Breast epithelium (tissue), 4 donors: ENCODE measurements around the gene OR6C65. TPM values are rescaled to one million over a fixed set of nuclear protein-coding genes. Genes with fewer than 3 reads are reported as not detected.
"Not testable (repeated sequence)": the region's sequence is repeated elsewhere in the genome, so short reads cannot be mapped to it uniquely, and the experiment has no call there.

Experiments used
- DNase-seq, 2 donors: peaks; one replicate each; pipeline ENCODE4 v3.0.0-alpha.2; 2019; ENCODE audit warnings: low spot score in 2 of 2
- H3K27ac ChIP-seq, 2 donors: fragments of 200-600 bp; sonication (generic) in 1 of 2; one replicate each; pipeline ENCODE4 v1.5.1; 2016 to 2019; ENCODE audit warnings: mild to moderate bottlenecking in 1 of 2
- H3K27me3 ChIP-seq, 2 donors: fragments of 200-600 bp; sonication (generic) in 1 of 2; one replicate each; pipeline versions ENCODE4 v1.5.1 to v1.6.0; 2017 to 2019; ENCODE audit warnings: control low read depth in 1 of 2, mild to moderate bottlenecking in 1 of 2
- H3K36me3 ChIP-seq: fragments of 200-600 bp; one replicate; pipeline ENCODE4 v1.5.1; 2019
- H3K4me1 ChIP-seq, 2 donors: fragments of 200-600 bp; sonication (generic); one replicate each; pipeline ENCODE4 v1.5.1; 2016 to 2019; ENCODE audit warnings: control low read depth in 1 of 2
- H3K4me3 ChIP-seq, 3 donors: fragments of 200-600 bp; sonication (generic); 1 replicate in 2 of 3; 2 replicates in 1 of 3; pipeline ENCODE4 v1.5.1; 2016 to 2019; ENCODE audit warnings: mild to moderate bottlenecking in 3 of 3, moderate library complexity in 2 of 3
- H3K9me3 ChIP-seq, 2 donors: fragments of 200-600 bp; sonication (generic) in 1 of 2; one replicate each; pipeline ENCODE4 v1.5.1; 2016 to 2019; ENCODE audit warnings: control low read depth in 1 of 2
- CTCF ChIP-seq, 3 donors: fragments of 450-650 bp; IDR thresholded peaks; one replicate each; pipeline ENCODE4 v1.5.1; 2016 to 2017; ENCODE audit warnings: antibody characterized with exemption in 3 of 3, mild to moderate bottlenecking in 3 of 3, moderate library complexity in 3 of 3
- POLR2A ChIP-seq: fragments of 450-650 bp; IDR thresholded peaks from one replicate; pipeline ENCODE4 v1.6.1; 2016; ENCODE audit warnings: antibody characterized with exemption, mild to moderate bottlenecking, moderate library complexity
- POLR2AphosphoS5 ChIP-seq, 3 donors: sonication (generic); formaldehyde crosslinking; IDR thresholded peaks; one replicate each; pipeline ENCODE4 v1.6.1; 2017; ENCODE audit warnings: antibody characterized with exemption in 3 of 3
- intact Hi-C: fragments of 100-400 bp; cut with DNase I; formaldehyde crosslinking; loops from one replicate; pipeline ENCODE4 v1.15.1; 2023; ENCODE audit warnings: low total_unique reads
- total RNA-seq, 3 donors: library from RNA; depleted of rRNA; stranded (reverse); fragments of >200 nt; gene quantifications; one replicate each; pipeline ENCODE4 v1.1.0, GENCODE V29; 2016

OR6C65 gene
- total RNA-seq, 3 donors from 2014 or later, result not detected

- intact Hi-C loops, result no loop called here
- no peaks in the 10 kb centered on the region for H3K4me1 ChIP-seq
- H3K27ac ChIP-seq, result no peak overlapping the region
- DNase-seq, result no peak
- no peaks in the 10 kb centered on the region for H3K27me3 ChIP-seq
- H3K36me3 ChIP-seq, result no peaks in the 10 kb centered on the region
- H3K4me3 ChIP-seq, result no peak overlapping the region
- TF ChIP-seq POLR2A (no peak), POLR2AphosphoS5 (IDR thresholded peaks at IDR 0.05) (no peak), CTCF (IDR thresholded peaks at IDR 0.05) (no peak)
- H3K9me3 ChIP-seq, result no peaks in the 10 kb centered on the region
Observed at GRCh38 chr12:55392032-55392795, 8.1 kb upstream of the OR6C65 start.

- TF ChIP-seq CTCF (IDR thresholded peaks at IDR 0.05) (no peak), POLR2A (no peak), POLR2AphosphoS5 (IDR thresholded peaks at IDR 0.05) (no peak)
- DNase-seq, result no peak
- intact Hi-C loops, result no loop called here
- Histone ChIP-seq H3K27ac (no peak overlapping the region), H3K27me3 (no peaks in the 10 kb centered on the region), H3K4me1 (no peaks in the 10 kb centered on the region), H3K4me3 (no peak overlapping the region), H3K36me3 (no peaks in the 10 kb centered on the region), H3K9me3 (no peaks in the 10 kb centered on the region)
Observed at GRCh38 chr12:55396326-55396725, 4.0 kb upstream of the OR6C65 start.

GRCh38 chr12:55407866-55408265, 7.5 kb downstream of the OR6C65 start:
- H3K9me3 ChIP-seq, result peaks cover 0 to 8% of the 10 kb centered on the region in 2 donors
- TF ChIP-seq POLR2A, result no peak
- TF ChIP-seq POLR2AphosphoS5 (IDR thresholded peaks at IDR 0.05), result no peak
- TF ChIP-seq CTCF (IDR thresholded peaks at IDR 0.05), result no peak
- no peak for DNase-seq
- H3K27ac ChIP-seq, result no peak overlapping the region
- H3K4me3 ChIP-seq, result no peak overlapping the region
- intact Hi-C loops, result no loop called here
- no peaks in the 10 kb centered on the region for H3K36me3 ChIP-seq
- H3K4me1 ChIP-seq, result no peaks in the 10 kb centered on the region
- H3K27me3 ChIP-seq, result no peaks in the 10 kb centered on the region

- H3K36me3 ChIP-seq, H3K9me3 ChIP-seq, intact Hi-C loops, H3K4me3 ChIP-seq, H3K27ac ChIP-seq, H3K27me3 ChIP-seq, H3K4me1 ChIP-seq, DNase-seq: not testable (repeated sequence)
Observed at GRCh38 chr12:55409133-55409532, 8.8 kb downstream of the OR6C65 start.

- intact Hi-C loops, H3K36me3 ChIP-seq, H3K27me3 ChIP-seq, DNase-seq, H3K4me1 ChIP-seq, H3K4me3 ChIP-seq, H3K27ac ChIP-seq, H3K9me3 ChIP-seq: not testable (repeated sequence)
Observed at GRCh38 chr12:55412138-55412537, 11.8 kb downstream of the OR6C65 start.

GRCh38 chr12:55413498-55414388, 13.4 kb downstream of the OR6C65 start:
- intact Hi-C loops, H3K4me3 ChIP-seq, H3K4me1 ChIP-seq, H3K27me3 ChIP-seq, H3K27ac ChIP-seq, H3K36me3 ChIP-seq, DNase-seq, H3K9me3 ChIP-seq: not testable (repeated sequence)

- H3K36me3 ChIP-seq, H3K4me1 ChIP-seq, DNase-seq, H3K4me3 ChIP-seq, intact Hi-C loops, H3K9me3 ChIP-seq, H3K27ac ChIP-seq, H3K27me3 ChIP-seq: not testable (repeated sequence)
Observed at GRCh38 chr12:55414396-55414823, 14.1 kb downstream of the OR6C65 start.

- DNase-seq, result not testable (repeated sequence)
Observed at GRCh38 chr12:55414889-55415288, 14.6 kb downstream of the OR6C65 start.

More at GRCh38 chr12:55414889-55415288, 14.6 kb downstream of the OR6C65 start:
- H3K4me1 ChIP-seq, H3K27ac ChIP-seq, H3K36me3 ChIP-seq, H3K4me3 ChIP-seq, H3K27me3 ChIP-seq, intact Hi-C loops, H3K9me3 ChIP-seq: not testable (repeated sequence)
